H1 (cell line): ENCODE measurements around the gene ACTN2. TPM values are rescaled to one million over a fixed set of nuclear protein-coding genes. Genes with fewer than 3 reads are reported as not detected.
A peak's percentile ranks its signal among the peaks of the same experiment; 100 is the strongest.

ENCODE experiments used
- CTCF ChIA-PET: fragments of 300-600 bp; sonication (Branson Sonifier 250); formaldehyde crosslinking; loops from one replicate; lab custom pipeline; 2021; ENCODE audit not compliant: partially characterized antibody; lab: Charles Lee
- POLR2A ChIA-PET: fragments of 300-600 bp; sonication (Branson Sonifier 250); formaldehyde crosslinking; loops from one replicate; lab custom pipeline; 2021; ENCODE audit warnings: inconsistent platforms; ENCODE audit not compliant: partially characterized antibody; lab: Charles Lee
- DNase-seq, 2 experiments: peaks; one replicate each; pipeline versions ENCODE4 v3.0.0 to v3.0.0-alpha.2; 2010 to 2022; ENCODE audit warnings: low spot score in 2 of 2, low read depth in 1 of 2, mixed read lengths in 1 of 2
- FAIRE-seq: peaks from 2 replicates; lab custom pipeline; 2011; peaks lifted over from hg19 to GRCh38; lab: Jason Lieb, UNC
- H2AFZ ChIP-seq: 2 replicates; pipeline ENCODE4 v1.8.1; 2012; ENCODE audit warnings: low read length, inconsistent platforms
- H2AK5ac ChIP-seq: 2 replicates; pipeline ENCODE4 v1.6.1; 2013; ENCODE audit warnings: low read depth, low read length
- H2BK120ac ChIP-seq: replicated peaks from 2 replicates; pipeline ENCODE3; 2013; ENCODE audit warnings: low read depth, low read length, inconsistent platforms
- H2BK12ac ChIP-seq: 2 replicates; pipeline ENCODE4 v1.6.1; 2013; ENCODE audit warnings: low read depth, low read length
- H2BK15ac ChIP-seq: 2 replicates; pipeline ENCODE4 v1.6.1; 2013; ENCODE audit warnings: low read length
- H2BK20ac ChIP-seq: 2 replicates; pipeline ENCODE4 v1.6.1; 2013; ENCODE audit warnings: low read length
- H2BK5ac ChIP-seq: 2 replicates; pipeline ENCODE4 v1.6.1; 2013; ENCODE audit warnings: low read depth, low read length
- H3K14ac ChIP-seq: 2 replicates; pipeline ENCODE4 v1.6.1; 2013; ENCODE audit warnings: inconsistent platforms; ENCODE audit not compliant: insufficient read length
- H3K18ac ChIP-seq: 2 replicates; pipeline ENCODE4 v1.6.1; 2013; ENCODE audit warnings: low read length; ENCODE audit errors: extremely low read depth
- H3K23ac ChIP-seq: 2 replicates; pipeline ENCODE4 v1.6.1; 2013; ENCODE audit warnings: inconsistent platforms; ENCODE audit not compliant: insufficient read length
- H3K23me2 ChIP-seq: 2 replicates; pipeline ENCODE4 v1.6.1; 2013; ENCODE audit warnings: low read depth, low read length
- H3K27ac ChIP-seq: 2 replicates; pipeline ENCODE4 v1.6.1; 2011; ENCODE audit warnings: low read depth, low read length, inconsistent platforms
- H3K27me3 ChIP-seq, 4 experiments: replicated peaks in 1 of 4; 1 replicate in 1 of 4; 2 replicates in 3 of 4; pipeline versions ENCODE4 v1.6.1 to v1.8.1; 2011 to 2013; ENCODE audit warnings: low read length in 3 of 4, mild to moderate bottlenecking in 3 of 4, inconsistent platforms in 2 of 4, mixed read lengths in 2 of 4, moderate library complexity in 1 of 4; ENCODE audit not compliant: control insufficient read depth in 3 of 4, insufficient read depth in 3 of 4; ENCODE audit errors: extremely low read depth in 1 of 4
- H3K36me3 ChIP-seq, 4 experiments: 2 replicates each; pipeline versions ENCODE4 v1.6.1 to v1.8.1; 2011 to 2013; ENCODE audit warnings: mild to moderate bottlenecking in 4 of 4, low read length in 3 of 4, moderate library complexity in 2 of 4, control low read depth in 1 of 4, inconsistent platforms in 1 of 4; ENCODE audit not compliant: insufficient read depth in 4 of 4, control insufficient read depth in 2 of 4
- H3K4ac ChIP-seq: replicated peaks from 2 replicates; pipeline ENCODE3; 2013; ENCODE audit warnings: low read length, low read depth, mixed read lengths, inconsistent platforms; ENCODE audit not compliant: insufficient read length
- H3K4me1 ChIP-seq, 4 experiments: replicated peaks in 1 of 4; 1 replicate in 1 of 4; 2 replicates in 3 of 4; pipeline versions ENCODE4 v1.6.1 to v1.8.1; 2011 to 2013; ENCODE audit warnings: low read length in 3 of 4, inconsistent platforms in 2 of 4, mixed read lengths in 1 of 4; ENCODE audit not compliant: insufficient read depth in 4 of 4, control insufficient read depth in 3 of 4
- H3K4me2 ChIP-seq, 2 experiments: 2 replicates each; pipeline versions ENCODE4 v1.6.1 to v1.8.1; 2011 to 2013; ENCODE audit warnings: low read depth in 2 of 2, low read length in 2 of 2, control low read depth in 1 of 2, inconsistent platforms in 1 of 2, mild to moderate bottlenecking in 1 of 2; ENCODE audit not compliant: insufficient read depth in 1 of 2
- H3K4me3 ChIP-seq, 4 experiments: fragments of 200-600, 300-600 bp in 1 of 4; sonication (generic), shearing (Covaris generic), sonication (Bioruptor Twin) in 1 of 4; 2 replicates each; pipeline versions ENCODE4 v1.5.1 to v1.8.1; 2011 to 2016; ENCODE audit warnings: low read length in 4 of 4, low read depth in 3 of 4, control low read depth in 2 of 4, inconsistent platforms in 2 of 4, mild to moderate bottlenecking in 2 of 4, mixed read lengths in 1 of 4, moderate library complexity in 1 of 4; ENCODE audit not compliant: insufficient read depth in 2 of 4; ENCODE audit errors: extremely low read depth in 1 of 4
- H3K56ac ChIP-seq: replicated peaks from 2 replicates; pipeline ENCODE3; 2013; ENCODE audit warnings: low read depth, mild to moderate bottlenecking, mixed read lengths, low read length, inconsistent platforms; ENCODE audit not compliant: insufficient read length
- H3K79me1 ChIP-seq: 2 replicates; pipeline ENCODE4 v1.6.1; 2013; ENCODE audit warnings: low read depth, low read length, control low read depth
- H3K79me2 ChIP-seq, 2 experiments: 2 replicates each; pipeline versions ENCODE4 v1.6.1 to v1.8.1; 2012 to 2013; ENCODE audit warnings: low read length in 2 of 2, mild to moderate bottlenecking in 2 of 2, inconsistent platforms in 1 of 2; ENCODE audit not compliant: insufficient read depth in 2 of 2, control insufficient read depth in 1 of 2
- H3K9ac ChIP-seq, 4 experiments: replicated peaks in 1 of 4; 1 replicate in 1 of 4; 2 replicates in 3 of 4; pipeline versions ENCODE4 v1.6.1 to v1.8.1; 2011 to 2013; ENCODE audit warnings: low read depth in 3 of 4, low read length in 3 of 4, control low read depth in 2 of 4, mild to moderate bottlenecking in 2 of 4, moderate library complexity in 2 of 4, inconsistent platforms in 1 of 4; ENCODE audit errors: extremely low read depth in 1 of 4
- H3K9me3 ChIP-seq, 2 experiments: 2 replicates each; pipeline versions ENCODE4 v1.6.1 to v1.8.1; 2012 to 2013; ENCODE audit warnings: mild to moderate bottlenecking in 2 of 2, moderate library complexity in 2 of 2, control low read depth in 1 of 2, inconsistent platforms in 1 of 2, low read depth in 1 of 2, low read length in 1 of 2, mixed read lengths in 1 of 2; ENCODE audit not compliant: insufficient read depth in 2 of 2
- H4K20me1 ChIP-seq, 2 experiments: replicated peaks in 1 of 2; 2 replicates each; pipeline versions ENCODE3 to v1.8.1; 2011 to 2013; ENCODE audit warnings: inconsistent platforms in 2 of 2, low read length in 2 of 2, mild to moderate bottlenecking in 1 of 2; ENCODE audit not compliant: insufficient read depth in 2 of 2, control insufficient read depth in 1 of 2
- H4K5ac ChIP-seq: 2 replicates; pipeline ENCODE4 v1.6.1; 2013; ENCODE audit warnings: low read length, low read depth, mixed read lengths, inconsistent platforms; ENCODE audit not compliant: insufficient read length
- H4K8ac ChIP-seq: 2 replicates; pipeline ENCODE4 v1.8.0; 2013; ENCODE audit warnings: mild to moderate bottlenecking, moderate library complexity, low read length, inconsistent platforms; ENCODE audit not compliant: insufficient read depth; ENCODE audit errors: extremely low read depth
- H4K91ac ChIP-seq: replicated peaks from 2 replicates; pipeline ENCODE3; 2013; ENCODE audit warnings: low read length, mixed read lengths, inconsistent platforms; ENCODE audit not compliant: insufficient read length
- CEBPB ChIP-seq: IDR thresholded peaks from 2 replicates; pipeline ENCODE4 v1.6.1; 2012; ENCODE audit warnings: low read depth, low read length
- CREB1 ChIP-seq: IDR thresholded peaks from 2 replicates; pipeline ENCODE4 v1.6.1; 2012; ENCODE audit warnings: inconsistent platforms
- CTCF ChIP-seq, 3 experiments: IDR thresholded peaks; 1 replicate in 2 of 3; 2 replicates in 1 of 3; pipeline versions ENCODE4 v1.5.1 to v1.6.1; 2011; ENCODE audit warnings: low read length in 3 of 3, mild to moderate bottlenecking in 3 of 3, inconsistent platforms in 2 of 3, low read depth in 1 of 3, moderate library complexity in 1 of 3; ENCODE audit not compliant: insufficient read depth in 1 of 3; ENCODE audit errors: control extremely low read depth in 1 of 3
- PHF8 ChIP-seq: fragments of 200-600 bp; sonication (generic); conservative IDR thresholded peaks from 2 replicates; pipeline ENCODE4 v1.7.1; 2012; ENCODE audit warnings: low read depth, mild to moderate bottlenecking, inconsistent platforms, low read length, moderate library complexity
- SP2 ChIP-seq: IDR thresholded peaks from 2 replicates; pipeline ENCODE4 v1.6.1; 2012; ENCODE audit warnings: mild to moderate bottlenecking, low read length, inconsistent platforms
- SP4 ChIP-seq: IDR thresholded peaks from 2 replicates; pipeline ENCODE4 v1.6.1; 2012; ENCODE audit warnings: low read length, inconsistent platforms
- USF2 ChIP-seq: IDR thresholded peaks from 2 replicates; pipeline ENCODE4 v1.6.1; 2011; ENCODE audit warnings: low read length, improper control_type of control experiment
- WGBS, 2 experiments: shearing (Covaris generic) in 1 of 2; methylation state at CpG; one replicate each; pipeline versions ENCODE4 v1.1.6 to v1.1.7; 2013 to 2015; ENCODE audit warnings: low lambda C conversion rate in 2 of 2, mixed read lengths in 2 of 2, inconsistent platforms in 1 of 2, low coverage in 1 of 2, missing lambda C conversion rate in 1 of 2; ENCODE audit not compliant: insufficient replicate concordance in 2 of 2, insufficient coverage in 1 of 2, insufficient read length in 1 of 2; ENCODE audit errors: extremely low coverage in 1 of 2, missing lambda C conversion rate in 1 of 2; 5-methylcytosine and 5-hydroxymethylcytosine counted together
- polyA plus RNA-seq, 7 experiments: library from polyadenylated mRNA; depleted of rRNA in 3 of 7; stranded (reverse) in 5 of 7; unstranded in 2 of 7; fragments of >200 nt in 5 of 7; fragments of 200-250 nt in 2 of 7; gene quantifications; 1 replicate in 5 of 7; 2 replicates in 1 of 7; 4 replicates in 1 of 7; pipeline versions ENCODE4 v1.2.1 to v1.2.3, GENCODE V29; 2011 to 2013; ENCODE audit warnings: missing spikeins in 2 of 7, mixed read lengths in 2 of 7
- total RNA-seq: library from RNA; stranded (reverse); fragmentation: NEBNext Ultra II Directional; extraction: Animal tissue kit (Norgen Biotek cat#: 25700); gene quantifications from 2 replicates; pipeline ENCODE4 v1.2.1, GENCODE V29; 2021

The ACTN2 gene
- total and polyA plus RNA-seq, 2 of the 8 experiments (the other 6 are each of a cell fraction or from before 2014, with no cell fraction given): 1.9 to 4.1 TPM

- Histone ChIP-seq H2BK12ac (no peak overlapping the region), H3K79me2 (no peaks in the 10 kb centered on the region), H3K4ac (no peak overlapping the region), H3K79me1 (no peaks in the 10 kb centered on the region), H4K20me1 (no peaks in the 10 kb centered on the region), H3K36me3 (no peaks in the 10 kb centered on the region), H3K23ac (no peak overlapping the region), H3K27ac (no peak overlapping the region), H2BK20ac (no peak overlapping the region), H3K4me2 (no peak overlapping the region), H3K56ac (no peak overlapping the region), H2BK120ac (no peak overlapping the region), H2AFZ (peak overlapping the region; percentile 52), H3K9me3 (no peaks in the 10 kb centered on the region), H3K23me2 (no peaks in the 10 kb centered on the region), H3K9ac (no peak overlapping the region), H2BK15ac (no peak overlapping the region), H3K14ac (no peak overlapping the region), H2BK5ac (no peak overlapping the region), H3K4me3 (no peak overlapping the region), H3K18ac (no peak overlapping the region), H4K8ac (no peak overlapping the region), H4K5ac (no peak overlapping the region), H3K27me3 (no peaks in the 10 kb centered on the region), H2AK5ac (no peak overlapping the region), H4K91ac (no peak overlapping the region), H3K4me1 (peaks cover 3 to 4% (median 4%) of the 10 kb centered on the region in 4 experiments; a peak in 4 of 7 replicates)
- ChIA-PET CTCF (no interaction called here), POLR2A (no interaction called here)
- WGBS, 2 experiments: 83% methylated on average over 1 of the region's 1 CpG; no CpG with 5 or more reads in 1 of the 2 experiments
- DNase-seq: no peak
- no peak for FAIRE-seq
- TF ChIP-seq USF2 (no peak), CREB1 (no peak), CTCF (IDR thresholded peaks at IDR 0.05; ENCODE audit: control extremely low read depth in 1 of 3, insufficient read depth in 1 of 3, low read depth in 1 of 3, low read length in 3 of 3) (no peak), SP4 (no peak), SP2 (no peak), CEBPB (no peak), PHF8 (no peak)
Measured at GRCh38 chr1:236663934-236664333, 22.4 kb upstream of the ACTN2 start.
